CD4-positive, CD25-positive, alpha-beta regulatory T cell (primary cell): Measurements from ENCODE around the gene PLXDC2. TPM values are rescaled to one million over a fixed set of nuclear protein-coding genes. Genes with fewer than 3 reads are reported as not detected.

ENCODE experiments used
- ATAC-seq, 2 donors: fragments of 150-1000 bp; cut with Tn5 transposase; one replicate each; pipeline ENCODE4 v1.10.0; 2021; ENCODE audit warnings: low read depth in 2 of 2, moderate number of reproducible peaks in 2 of 2, moderate library complexity in 1 of 2
- DNase-seq, 3 donors: peaks; one replicate each; pipeline versions ENCODE4 v3.0.0 to v3.0.0-alpha.2; 2012 to 2022; ENCODE audit warnings: mixed read lengths in 1 of 3
- H3K27ac ChIP-seq: one replicate; pipeline ENCODE4 v1.7.0; 2013; ENCODE audit warnings: mild to moderate bottlenecking, low read length; ENCODE audit not compliant: insufficient read depth, poor library complexity, severe bottlenecking
- H3K27me3 ChIP-seq: one replicate; pipeline ENCODE4 v1.7.0; 2013; ENCODE audit warnings: low read length; ENCODE audit not compliant: control insufficient read depth, insufficient read depth
- H3K36me3 ChIP-seq: one replicate; pipeline ENCODE4 v1.7.0; 2013; ENCODE audit warnings: mild to moderate bottlenecking, low read length, moderate library complexity; ENCODE audit not compliant: control insufficient read depth, insufficient read depth
- H3K4me1 ChIP-seq: 2 replicates; pipeline ENCODE4 v1.7.0; 2013; ENCODE audit warnings: mild to moderate bottlenecking, low read length; ENCODE audit not compliant: insufficient read depth, control insufficient read depth, poor library complexity, severe bottlenecking
- H3K4me3 ChIP-seq: one replicate; pipeline ENCODE4 v1.7.0; 2013; ENCODE audit warnings: low read depth, mild to moderate bottlenecking, low read length, moderate library complexity
- H3K9me3 ChIP-seq, 2 experiments: 1 replicate in 1 of 2; 2 replicates in 1 of 2; pipeline ENCODE4 v1.7.0; 2013; ENCODE audit warnings: low read length in 2 of 2, mild to moderate bottlenecking in 1 of 2, moderate library complexity in 1 of 2; ENCODE audit not compliant: control insufficient read depth in 2 of 2
- H3K27ac Mint-ChIP-seq, 3 donors: one replicate each; pipeline ENCODE4 v1.8.0; 2020 to 2022; ENCODE audit warnings: mild to moderate bottlenecking in 3 of 3, mixed read lengths in 3 of 3, moderate library complexity in 2 of 3
- H3K27me3 Mint-ChIP-seq: one replicate; pipeline ENCODE4 v1.8.0; 2022; ENCODE audit warnings: mild to moderate bottlenecking, mixed read lengths
- H3K36me3 Mint-ChIP-seq: one replicate; pipeline ENCODE4 v1.8.0; 2020; ENCODE audit warnings: mixed read lengths
- H3K4me1 Mint-ChIP-seq, 4 donors: one replicate each; pipeline ENCODE4 v1.8.0; 2020 to 2022; ENCODE audit warnings: mixed read lengths in 4 of 4, mild to moderate bottlenecking in 1 of 4
- H3K4me3 Mint-ChIP-seq, 4 donors: one replicate each; pipeline ENCODE4 v1.8.0; 2020 to 2022; ENCODE audit warnings: mild to moderate bottlenecking in 4 of 4, mixed read lengths in 4 of 4, moderate library complexity in 3 of 4
- H3K9me3 Mint-ChIP-seq, 7 donors: one replicate each; pipeline ENCODE4 v1.8.0; 2020 to 2022; ENCODE audit warnings: mixed read lengths in 7 of 7, mild to moderate bottlenecking in 3 of 7, moderate library complexity in 2 of 7
- polyA plus RNA-seq, 4 donors: library from polyadenylated mRNA; unstranded; fragments of 300-500 nt; fragmentation: Illumina TruSeq; gene quantifications; one replicate each; pipeline ENCODE4 v1.2.3, GENCODE V29; 2021
- total RNA-seq: library from RNA; stranded (reverse); gene quantifications from one replicate; pipeline ENCODE4 v1.2.3, GENCODE V29; 2022

Gene PLXDC2
- total and polyA plus RNA-seq, 5 donors from 2014 or later = 0.03 to 1.8 (median 0.10) TPM; not detected in 2

GRCh38 chr10:19947656-19948055 is 131.4 kb downstream of the PLXDC2 start:
- no peak for DNase-seq
- Mint-ChIP-seq H3K9me3 (peaks cover 1 to 21% (median 8%) of the 10 kb centered on the region in 7 donors), H3K27me3 (no peaks in the 10 kb centered on the region), H3K27ac (no peak overlapping the region), H3K4me3 (no peak overlapping the region), H3K4me1 (no peaks in the 10 kb centered on the region), H3K36me3 (peaks cover 3% of the 10 kb centered on the region)
- no peak for ATAC-seq
- H3K4me3 ChIP-seq = no peak overlapping the region
- no peaks in the 10 kb centered on the region for H3K9me3 ChIP-seq
- no peak overlapping the region for H3K27ac ChIP-seq
- no peaks in the 10 kb centered on the region for H3K36me3 ChIP-seq
- no peaks in the 10 kb centered on the region for H3K27me3 ChIP-seq
- H3K4me1 ChIP-seq = no peaks in the 10 kb centered on the region

GRCh38 chr10:19952224-19953010 is 136.2 kb downstream of the PLXDC2 start:
- H3K27me3 Mint-ChIP-seq = no peaks in the 10 kb centered on the region
- H3K4me1 Mint-ChIP-seq = no peaks in the 10 kb centered on the region
- no peak overlapping the region for H3K27ac Mint-ChIP-seq
- no peaks in the 10 kb centered on the region for H3K36me3 Mint-ChIP-seq
- Histone ChIP-seq H3K4me1 (no peaks in the 10 kb centered on the region), H3K36me3 (no peaks in the 10 kb centered on the region), H3K9me3 (no peaks in the 10 kb centered on the region), H3K4me3 (no peak overlapping the region), H3K27me3 (no peaks in the 10 kb centered on the region), H3K27ac (no peak overlapping the region)
- no peak for ATAC-seq
- H3K4me3 Mint-ChIP-seq = no peak overlapping the region
- H3K9me3 Mint-ChIP-seq = peaks cover 0 to 13% (median 5%) of the 10 kb centered on the region in 7 donors
- no peak for DNase-seq

DNA sequence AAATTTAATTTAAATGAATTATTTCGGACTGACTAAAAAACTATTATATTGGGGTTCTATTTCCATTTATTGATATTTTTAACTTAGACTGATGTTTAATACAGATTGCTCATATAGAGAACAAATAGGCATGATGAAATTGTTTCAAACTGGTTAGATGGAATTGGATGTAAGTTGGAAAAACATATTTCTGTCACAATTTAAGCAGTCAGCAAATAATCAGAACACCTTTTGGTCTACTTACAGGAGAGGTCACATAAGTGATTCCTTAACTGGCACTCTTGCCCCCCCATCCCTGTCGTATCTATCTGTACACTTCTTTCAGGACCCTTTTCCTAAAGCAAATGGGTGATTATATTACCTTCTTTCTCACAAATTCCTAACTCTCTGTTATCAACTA is 138.4 kb downstream of the PLXDC2 start:
- Mint-ChIP-seq H3K4me3 (no peak overlapping the region), H3K9me3 (peaks cover 0 to 20% (median 5%) of the 10 kb centered on the region in 7 donors), H3K36me3 (no peaks in the 10 kb centered on the region), H3K27me3 (no peaks in the 10 kb centered on the region), H3K27ac (no peak overlapping the region), H3K4me1 (no peaks in the 10 kb centered on the region)
- Histone ChIP-seq H3K9me3 (no peaks in the 10 kb centered on the region), H3K4me3 (no peak overlapping the region), H3K4me1 (no peaks in the 10 kb centered on the region), H3K27me3 (no peaks in the 10 kb centered on the region), H3K36me3 (no peaks in the 10 kb centered on the region), H3K27ac (no peak overlapping the region)
- no peak for ATAC-seq
- no peak for DNase-seq

GRCh38 chr10:19956516-19957032 is 140.3 kb downstream of the PLXDC2 start:
- DNase-seq (no peak), ATAC-seq (no peak)
- Histone ChIP-seq H3K4me1 (no peaks in the 10 kb centered on the region), H3K27me3 (no peaks in the 10 kb centered on the region), H3K36me3 (no peaks in the 10 kb centered on the region), H3K9me3 (no peaks in the 10 kb centered on the region), H3K27ac (no peak overlapping the region), H3K4me3 (no peak overlapping the region)
- Mint-ChIP-seq H3K27me3 (no peaks in the 10 kb centered on the region), H3K4me3 (no peak overlapping the region), H3K36me3 (no peaks in the 10 kb centered on the region), H3K9me3 (peaks cover 0 to 12% (median 4%) of the 10 kb centered on the region in 7 donors), H3K27ac (no peak overlapping the region), H3K4me1 (no peaks in the 10 kb centered on the region)

- no peak overlapping the region for H3K27ac ChIP-seq
- no peaks in the 10 kb centered on the region for H3K9me3 ChIP-seq
- DNase-seq (no peak), ATAC-seq (no peak)
- Mint-ChIP-seq H3K27ac (no peak overlapping the region), H3K9me3 (peaks cover 2 to 11% (median 5%) of the 10 kb centered on the region in 7 donors), H3K4me1 (no peaks in the 10 kb centered on the region), H3K4me3 (no peak overlapping the region), H3K27me3 (no peaks in the 10 kb centered on the region), H3K36me3 (no peaks in the 10 kb centered on the region)
- H3K4me1 ChIP-seq = no peaks in the 10 kb centered on the region
- H3K27me3 ChIP-seq = no peaks in the 10 kb centered on the region
- H3K4me3 ChIP-seq = no peak overlapping the region
- H3K36me3 ChIP-seq = no peaks in the 10 kb centered on the region
These were observed 142.6 kb downstream of the PLXDC2 start for GRCh38 chr10:19958787-19959186.

DNA sequence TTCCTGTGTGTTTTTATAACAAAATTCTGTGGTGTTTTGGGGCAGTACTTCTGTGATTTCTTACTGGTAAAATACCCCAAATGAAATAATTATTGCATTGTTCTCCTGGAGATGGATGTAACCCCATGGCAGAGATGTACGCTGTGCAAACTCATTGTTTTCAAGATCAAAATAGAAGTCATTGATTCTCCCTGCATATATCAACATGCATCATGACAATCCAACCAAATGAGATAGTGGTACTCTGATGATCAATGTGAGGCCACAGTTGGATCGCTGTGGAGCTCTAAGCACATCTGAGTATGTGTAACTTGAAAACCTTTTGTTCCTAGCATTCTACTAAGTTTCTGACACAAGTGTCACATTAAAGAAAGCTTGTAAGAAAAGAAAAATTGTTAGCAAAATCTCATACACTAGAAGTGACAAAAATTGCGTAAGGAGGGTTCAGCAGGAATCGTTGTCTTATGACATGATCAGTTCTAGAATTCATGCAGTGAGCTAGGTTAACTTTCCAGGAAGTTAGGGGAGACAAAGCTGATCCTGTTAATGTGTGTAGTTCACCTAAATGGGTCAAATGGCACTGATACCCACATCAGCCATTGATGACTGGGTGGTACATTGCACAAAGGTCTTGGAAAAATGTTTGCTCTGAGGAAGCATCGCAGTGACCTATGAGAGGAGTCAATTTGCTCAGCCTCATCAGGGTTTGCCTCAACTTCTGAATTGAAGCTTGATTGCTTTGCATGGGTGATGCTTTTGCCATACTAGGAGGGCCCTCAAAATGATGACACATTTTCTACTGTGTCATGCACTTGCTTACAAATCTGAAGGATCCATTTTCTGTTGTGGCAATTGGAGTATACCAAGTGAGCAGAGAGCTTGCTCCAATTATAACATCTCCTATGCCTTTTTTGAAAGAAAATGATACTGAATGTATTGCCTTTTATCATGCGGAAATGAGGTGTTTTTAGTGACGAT is 145.1 kb downstream of the PLXDC2 start:
- Mint-ChIP-seq H3K9me3 (peaks cover 0 to 9% (median 6%) of the 10 kb centered on the region in 7 donors), H3K27ac (no peak overlapping the region), H3K36me3 (no peaks in the 10 kb centered on the region), H3K4me1 (no peaks in the 10 kb centered on the region), H3K4me3 (no peak overlapping the region), H3K27me3 (no peaks in the 10 kb centered on the region)
- Histone ChIP-seq H3K36me3 (no peaks in the 10 kb centered on the region), H3K4me3 (no peak overlapping the region), H3K27ac (no peak overlapping the region), H3K4me1 (no peaks in the 10 kb centered on the region), H3K9me3 (no peaks in the 10 kb centered on the region), H3K27me3 (no peaks in the 10 kb centered on the region)
- ATAC-seq = no peak
- DNase-seq = no peak

DNA sequence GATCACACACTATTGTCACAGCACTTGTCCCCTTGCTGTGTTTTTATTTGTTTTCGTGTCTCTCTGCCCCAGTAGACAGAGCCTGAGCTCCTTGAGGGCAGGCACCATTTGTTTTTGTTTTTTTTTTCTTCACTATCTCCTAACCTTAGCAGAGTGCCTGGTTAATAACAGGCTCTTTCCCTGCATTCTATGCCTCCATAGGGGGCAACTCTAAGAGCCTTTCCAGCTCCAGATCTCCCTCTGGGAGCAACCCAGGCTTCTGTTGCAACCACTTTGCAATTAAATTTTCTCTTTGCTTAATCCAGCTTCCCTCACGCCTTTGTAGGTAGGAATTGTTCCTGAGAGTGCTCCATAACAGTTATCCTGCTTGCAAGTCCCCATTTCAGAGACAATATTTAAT is 148.4 kb downstream of the PLXDC2 start:
- H3K36me3 ChIP-seq = no peaks in the 10 kb centered on the region
- ATAC-seq (no peak), DNase-seq (no peak)
- no peak overlapping the region for H3K4me3 Mint-ChIP-seq
- H3K4me3 ChIP-seq = no peak overlapping the region
- no peak overlapping the region for H3K27ac Mint-ChIP-seq
- no peak overlapping the region for H3K27ac ChIP-seq
- peaks cover 2 to 8% (median 5%) of the 10 kb centered on the region in 7 donors for H3K9me3 Mint-ChIP-seq
- no peaks in the 10 kb centered on the region for H3K4me1 ChIP-seq
- H3K4me1 Mint-ChIP-seq = no peaks in the 10 kb centered on the region
- H3K27me3 ChIP-seq = no peaks in the 10 kb centered on the region
- H3K36me3 Mint-ChIP-seq = no peaks in the 10 kb centered on the region
- H3K27me3 Mint-ChIP-seq = no peaks in the 10 kb centered on the region
- H3K9me3 ChIP-seq = no peaks in the 10 kb centered on the region
